Uterus (tissue), 4 donors: ENCODE measurements around the gene SCARB2. TPM values are rescaled to one million over a fixed set of nuclear protein-coding genes. Genes with fewer than 3 reads are reported as not detected.

Experiments
- DNase-seq, 2 donors: peaks; one replicate each; pipeline ENCODE4 v3.0.0-alpha.2; 2019 to 2020
- H3K27ac ChIP-seq, 2 donors: fragments of 200-600 bp; sonication (generic); 1 replicate in 1 of 2; 2 replicates in 1 of 2; pipeline ENCODE4 v1.5.1; 2016 to 2018
- H3K27me3 ChIP-seq, 2 donors: fragments of 200-600 bp; sonication (generic); one replicate each; pipeline ENCODE4 v1.5.1; 2018 to 2019; ENCODE audit warnings: control low read depth in 1 of 2
- H3K36me3 ChIP-seq, 2 donors: fragments of 200-600 bp; sonication (generic); one replicate each; pipeline ENCODE4 v1.5.1; 2019; ENCODE audit warnings: control low read depth in 1 of 2
- H3K4me1 ChIP-seq, 2 donors: fragments of 200-600 bp; sonication (generic); one replicate each; pipeline ENCODE4 v1.5.1; 2018 to 2019; ENCODE audit warnings: control low read depth in 1 of 2
- H3K4me3 ChIP-seq, 2 donors: fragments of 200-600 bp; sonication (generic); 1 replicate in 1 of 2; 2 replicates in 1 of 2; pipeline ENCODE4 v1.5.1; 2018 to 2019; ENCODE audit warnings: mild to moderate bottlenecking in 1 of 2
- H3K9me3 ChIP-seq, 2 donors: fragments of 200-600 bp; sonication (generic); one replicate each; pipeline ENCODE4 v1.5.1; 2019; ENCODE audit warnings: control low read depth in 1 of 2
- POLR2A ChIP-seq, 2 donors: fragments of 450-650 bp; IDR thresholded peaks; one replicate each; pipeline ENCODE4 v1.6.1; 2016; ENCODE audit warnings: antibody characterized with exemption in 2 of 2, mild to moderate bottlenecking in 1 of 2, moderate library complexity in 1 of 2
- intact Hi-C: fragments of 100-400 bp; cut with DNase I; formaldehyde crosslinking; loops from one replicate; pipeline ENCODE4 v1.15.1; 2023; ENCODE audit warnings: low total_unique reads
- total RNA-seq, 4 donors: library from RNA; depleted of rRNA in 3 of 4; stranded (reverse); fragments of >200 nt in 3 of 4; gene quantifications; one replicate each; pipeline versions ENCODE4 v1.1.0 to v1.2.4, GENCODE V29; 2014 to 2023
- TF ChIP-seq, protein P1 (sequence below), 4 experiments: fragments of 200-600 bp in 2 of 4; fragments of 450-650 bp in 2 of 4; sonication (generic) in 2 of 4; IDR thresholded peaks; one replicate each; pipeline ENCODE4 v1.5.1; 2016 to 2019; ENCODE audit warnings: antibody characterized with exemption in 4 of 4, mild to moderate bottlenecking in 2 of 4, moderate library complexity in 1 of 4
- donor health status: DM: yes; HTN: yes; CAD: no.

Gene SCARB2
- total RNA-seq, 4 donors from 2014 or later = 150 to 233 (median 196) TPM

DNA sequence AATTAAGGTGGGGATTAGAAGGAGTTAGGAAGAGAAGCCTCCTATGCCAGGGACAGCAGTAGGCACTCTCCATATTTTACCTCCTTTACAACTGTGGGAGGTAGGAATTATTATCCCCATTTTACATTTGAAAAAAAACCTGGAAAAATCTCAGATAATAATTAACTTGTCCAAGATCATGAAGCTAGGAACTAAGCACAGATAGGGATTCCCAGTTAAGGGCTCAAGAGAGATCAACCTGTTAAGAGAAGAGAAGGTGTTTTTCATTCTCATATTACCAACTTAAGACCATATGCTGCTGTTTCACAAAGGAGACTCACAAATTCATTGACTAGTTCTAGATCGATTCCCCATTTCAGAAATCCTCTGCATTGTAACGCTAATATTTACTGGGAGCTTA lies 21.8 kb upstream of the SCARB2 start:
- Histone ChIP-seq H3K27me3 (no peaks in the 10 kb centered on the region), H3K4me1 (no peaks in the 10 kb centered on the region), H3K9me3 (no peaks in the 10 kb centered on the region), H3K4me3 (no peak overlapping the region), H3K36me3 (no peaks in the 10 kb centered on the region), H3K27ac (no peak overlapping the region)
- DNase-seq = no peak
- TF ChIP-seq, protein P1, sequence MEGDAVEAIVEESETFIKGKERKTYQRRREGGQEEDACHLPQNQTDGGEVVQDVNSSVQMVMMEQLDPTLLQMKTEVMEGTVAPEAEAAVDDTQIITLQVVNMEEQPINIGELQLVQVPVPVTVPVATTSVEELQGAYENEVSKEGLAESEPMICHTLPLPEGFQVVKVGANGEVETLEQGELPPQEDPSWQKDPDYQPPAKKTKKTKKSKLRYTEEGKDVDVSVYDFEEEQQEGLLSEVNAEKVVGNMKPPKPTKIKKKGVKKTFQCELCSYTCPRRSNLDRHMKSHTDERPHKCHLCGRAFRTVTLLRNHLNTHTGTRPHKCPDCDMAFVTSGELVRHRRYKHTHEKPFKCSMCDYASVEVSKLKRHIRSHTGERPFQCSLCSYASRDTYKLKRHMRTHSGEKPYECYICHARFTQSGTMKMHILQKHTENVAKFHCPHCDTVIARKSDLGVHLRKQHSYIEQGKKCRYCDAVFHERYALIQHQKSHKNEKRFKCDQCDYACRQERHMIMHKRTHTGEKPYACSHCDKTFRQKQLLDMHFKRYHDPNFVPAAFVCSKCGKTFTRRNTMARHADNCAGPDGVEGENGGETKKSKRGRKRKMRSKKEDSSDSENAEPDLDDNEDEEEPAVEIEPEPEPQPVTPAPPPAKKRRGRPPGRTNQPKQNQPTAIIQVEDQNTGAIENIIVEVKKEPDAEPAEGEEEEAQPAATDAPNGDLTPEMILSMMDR (IDR thresholded peaks at IDR 0.05) = no peak
- no peak for TF ChIP-seq POLR2A (IDR thresholded peaks at IDR 0.05)
- intact Hi-C loops = no loop called here

DNA sequence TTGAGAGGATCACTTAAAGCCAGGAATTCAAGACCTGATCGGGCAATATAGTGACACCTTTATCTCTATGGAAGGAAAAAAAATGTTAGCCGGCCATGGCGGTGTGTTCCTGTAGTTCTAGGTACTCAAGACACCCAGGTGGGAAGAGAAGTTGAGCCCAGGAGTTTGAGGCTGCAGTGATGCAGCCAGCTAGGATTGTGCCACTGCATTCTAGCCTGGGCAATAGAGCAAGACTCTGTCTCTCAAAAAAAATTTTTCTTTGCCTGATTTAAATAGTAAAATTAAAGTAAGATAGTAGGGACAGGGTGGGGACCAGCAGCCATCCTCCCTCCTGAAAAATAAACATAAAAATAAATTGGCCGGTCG lies 21.0 kb upstream of the SCARB2 start:
- H3K27ac ChIP-seq = no peak overlapping the region

DNA sequence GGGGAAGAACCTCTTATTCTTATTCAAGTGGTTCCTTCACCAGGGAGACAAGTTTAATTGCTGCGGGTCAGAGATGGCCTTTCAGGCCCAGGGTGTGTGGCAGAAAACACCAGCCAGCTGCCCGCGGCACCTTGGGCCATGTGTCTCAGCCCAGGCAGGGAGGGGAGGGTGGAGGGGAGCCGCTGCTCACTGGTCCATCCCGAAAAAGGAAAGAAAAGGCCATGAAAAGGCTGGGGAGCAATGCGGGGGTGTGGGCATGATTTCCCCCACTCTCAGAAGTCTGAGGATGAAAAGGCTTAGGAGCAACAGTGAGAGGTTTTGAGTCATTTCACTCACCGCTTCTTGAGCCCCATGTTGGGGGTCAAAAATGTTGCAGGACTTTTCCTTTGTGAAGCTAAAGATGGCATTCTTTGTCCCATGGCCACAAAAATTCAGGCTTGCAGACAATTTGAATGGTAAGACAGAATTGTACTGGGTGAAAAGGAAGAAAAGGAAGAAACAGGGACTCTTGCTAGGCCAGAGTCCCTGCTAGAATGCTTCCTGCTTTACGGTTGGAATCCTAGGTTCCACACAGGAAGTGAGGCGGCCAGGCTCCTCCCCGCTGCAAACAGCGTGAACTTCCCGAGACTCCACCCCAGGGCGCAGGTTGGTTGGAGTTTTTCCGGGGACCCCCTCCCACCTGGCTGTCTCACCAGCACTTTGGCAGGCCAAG lies 20.5 kb upstream of the SCARB2 start:
- TF ChIP-seq POLR2A (IDR thresholded peaks at IDR 0.05) = no peak
- Histone ChIP-seq H3K27me3 (no peaks in the 10 kb centered on the region), H3K4me1 (no peaks in the 10 kb centered on the region), H3K36me3 (no peaks in the 10 kb centered on the region), H3K4me3 (no peak overlapping the region), H3K9me3 (no peaks in the 10 kb centered on the region), H3K27ac (no peak overlapping the region)
- intact Hi-C loops = no loop called here
- no peak for DNase-seq

More for the DNA sequence above, 21.0 kb upstream of the SCARB2 start:
- H3K36me3 ChIP-seq = no peaks in the 10 kb centered on the region
- H3K4me3 ChIP-seq = no peak overlapping the region
- DNase-seq = no peak
- no peak for TF ChIP-seq POLR2A (IDR thresholded peaks at IDR 0.05)
- TF ChIP-seq, protein P1 (IDR thresholded peaks at IDR 0.05) = no peak
- H3K4me1 ChIP-seq = no peaks in the 10 kb centered on the region
- no peaks in the 10 kb centered on the region for H3K27me3 ChIP-seq
- no peaks in the 10 kb centered on the region for H3K9me3 ChIP-seq
- intact Hi-C loops = no loop called here

DNA sequence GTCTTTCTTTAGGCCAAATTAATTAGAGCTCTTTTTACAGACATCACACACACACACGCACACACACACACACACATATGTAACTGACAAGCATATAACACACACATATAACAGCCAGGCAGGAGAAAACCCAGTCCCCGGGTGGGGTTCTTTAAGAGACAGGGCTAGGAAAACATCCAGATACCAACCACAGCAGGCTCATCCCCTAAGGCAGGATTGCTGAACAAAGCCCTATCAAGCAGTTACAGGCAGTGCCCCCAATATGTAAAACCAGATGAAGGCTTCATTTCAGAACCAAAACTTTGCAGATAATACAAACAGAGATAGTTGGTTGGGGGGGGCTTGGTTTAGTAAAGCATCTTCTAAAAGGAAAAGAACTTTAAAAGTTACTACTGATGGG lies 19.9 kb upstream of the SCARB2 start:
- no peaks in the 10 kb centered on the region for H3K9me3 ChIP-seq
- H3K27me3 ChIP-seq = no peaks in the 10 kb centered on the region
- H3K36me3 ChIP-seq = no peaks in the 10 kb centered on the region
- no peak overlapping the region for H3K4me3 ChIP-seq
- DNase-seq = no peak
- intact Hi-C loops = no loop called here
- no peak for TF ChIP-seq POLR2A (IDR thresholded peaks at IDR 0.05)
- TF ChIP-seq, protein P1 (IDR thresholded peaks at IDR 0.05) = no peak
- no peak overlapping the region for H3K27ac ChIP-seq
- H3K4me1 ChIP-seq = no peaks in the 10 kb centered on the region

DNA sequence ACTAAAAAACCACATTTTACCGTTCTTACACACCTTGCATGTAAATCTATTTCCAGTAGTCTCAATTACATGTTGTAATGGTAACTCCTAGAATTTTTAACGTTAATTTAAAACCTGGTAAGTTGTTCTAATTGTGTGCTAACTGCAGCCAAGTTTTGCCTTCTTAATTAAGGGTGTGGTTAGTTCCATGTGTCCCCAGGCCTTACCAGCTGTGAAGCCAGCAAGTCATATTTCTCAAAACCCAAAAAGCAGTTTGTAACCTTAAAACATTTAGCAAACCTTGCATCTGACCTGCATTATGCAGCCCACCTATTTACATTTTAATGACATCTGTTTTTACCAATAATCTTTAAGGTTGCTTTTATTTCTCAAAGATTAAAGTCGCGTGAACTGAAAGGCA lies 19.5 kb upstream of the SCARB2 start:
- H3K27ac ChIP-seq = no peak overlapping the region
- DNase-seq = no peak
- H3K27me3 ChIP-seq = no peaks in the 10 kb centered on the region
- intact Hi-C loops = no loop called here
- no peaks in the 10 kb centered on the region for H3K36me3 ChIP-seq
- no peaks in the 10 kb centered on the region for H3K4me1 ChIP-seq
- H3K9me3 ChIP-seq = no peaks in the 10 kb centered on the region
- TF ChIP-seq, protein P1 (IDR thresholded peaks at IDR 0.05) = no peak
- no peak for TF ChIP-seq POLR2A (IDR thresholded peaks at IDR 0.05)
- no peak overlapping the region for H3K4me3 ChIP-seq

DNA sequence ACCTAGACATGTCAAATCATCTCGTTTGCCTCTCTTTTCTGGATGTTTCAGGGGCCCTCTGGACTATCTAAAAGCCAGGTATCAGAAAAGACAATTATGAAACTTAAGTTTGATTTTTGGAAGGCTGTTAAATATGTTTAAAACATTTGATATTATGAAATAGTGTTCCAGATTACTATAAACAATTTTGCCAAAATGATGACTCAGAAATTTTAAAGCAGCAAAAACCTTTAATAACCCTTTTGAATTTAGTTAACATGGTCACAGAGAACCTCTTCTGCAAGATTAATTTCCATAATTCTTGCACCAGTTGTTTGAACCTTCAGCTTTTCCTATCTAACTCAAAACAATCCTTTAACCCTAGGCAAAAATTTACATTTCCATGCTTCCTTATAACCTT lies 19.1 kb upstream of the SCARB2 start:
- no peak for DNase-seq
- Histone ChIP-seq H3K36me3 (no peaks in the 10 kb centered on the region), H3K4me3 (no peak overlapping the region), H3K27ac (no peak overlapping the region), H3K27me3 (no peaks in the 10 kb centered on the region), H3K4me1 (no peaks in the 10 kb centered on the region), H3K9me3 (no peaks in the 10 kb centered on the region)
- intact Hi-C loops = no loop called here
- TF ChIP-seq, protein P1 (IDR thresholded peaks at IDR 0.05) = no peak
- no peak for TF ChIP-seq POLR2A (IDR thresholded peaks at IDR 0.05)
